ENCODE data around the gene NEGR1. TPM values are rescaled to one million over a fixed set of nuclear protein-coding genes. Genes with fewer than 3 reads are reported as not detected.
A peak's percentile ranks its signal among the peaks of the same experiment; 100 is the strongest.

Gene NEGR1
- total and polyA plus RNA-seq, 2 donors (not counting 3 experiments of a cell fraction or from before 2014, with no cell fraction given) = 6.8 to 21.8 TPM

GRCh38 chr1:72177711-72178110 lies 104.6 kb downstream of the NEGR1 start:
- H3K27me3 ChIP-seq (ENCODE audit: control insufficient read depth in 2 of 2, insufficient read depth in 2 of 2, low read length in 2 of 2) = no peaks in the 10 kb centered on the region
- DNase-seq (ENCODE audit: low read depth, low spot score) (no peak), FAIRE-seq (peak; percentile 21)
- H3K4me3 ChIP-seq (replicated peaks in 1 of 3; ENCODE audit: insufficient read depth in 1 of 3, low read depth in 1 of 3, low read length in 3 of 3) = no peak overlapping the region
- H3K36me3 ChIP-seq (ENCODE audit: control insufficient read depth in 2 of 2, extremely low read depth in 1 of 2, insufficient read depth in 2 of 2, low read length in 2 of 2) = no peaks in the 10 kb centered on the region
- intact Hi-C loops (cut with micrococcal nuclease) = no loop called here
- H3K4me2 ChIP-seq (ENCODE audit: insufficient read depth, low read length) = no peak overlapping the region
- H3K9me3 ChIP-seq (replicated peaks; ENCODE audit: control insufficient read depth, insufficient read depth, low read length) = no peaks in the 10 kb centered on the region
- no peak overlapping the region for H3K9ac ChIP-seq (replicated peaks; ENCODE audit: extremely low read depth, insufficient read depth, low read length)
- TF ChIP-seq FOS (IDR thresholded peaks at IDR 0.05; ENCODE audit: borderline replicate concordance, insufficient read depth, low read length) = peak; percentile 15
- no peak for TF ChIP-seq POLR2A (IDR thresholded peaks at IDR 0.05; ENCODE audit: low read depth, low read length)
- no peak overlapping the region for H3K27ac ChIP-seq (ENCODE audit: insufficient read depth, low read depth, low read length)
- no peaks in the 10 kb centered on the region for H4K20me1 ChIP-seq (replicated peaks; ENCODE audit: control insufficient read depth, extremely low read depth, insufficient read depth, low read length)
- H3K79me2 ChIP-seq (ENCODE audit: control insufficient read depth, insufficient read depth, low read length) = no peaks in the 10 kb centered on the region
- H3K9me1 ChIP-seq (replicated peaks; ENCODE audit: control insufficient read depth, extremely low read depth, insufficient read depth, low read length) = no peaks in the 10 kb centered on the region
- no peak overlapping the region for H2AFZ ChIP-seq (ENCODE audit: low read depth, low read length)
- H3K4me1 ChIP-seq (ENCODE audit: control insufficient read depth, extremely low read depth, insufficient read depth, low read length) = no peaks in the 10 kb centered on the region
- BruUV-seq (replicated peaks) = no TSS peak
- ChIA-PET POLR2A (no interaction called here), CTCF (interaction anchor here (0.8 to 2.2 kb wide), 2 partner anchors 9 kb away, joined by 3 to 7 read pairs; no protein-coding TSS in a partner anchor)
- dilution Hi-C loops (cut with MboI; ENCODE audit: extremely low pct_ligation_motif_present, low sequenced_read_pairs) = no loop called here

GRCh38 chr1:72170246-72170645 lies 112.1 kb downstream of the NEGR1 start:
- no peaks in the 10 kb centered on the region for H4K20me1 ChIP-seq (replicated peaks; ENCODE audit: control insufficient read depth, extremely low read depth, insufficient read depth, low read length)
- H3K9ac ChIP-seq (replicated peaks; ENCODE audit: extremely low read depth, insufficient read depth, low read length) = no peak overlapping the region
- H3K27me3 ChIP-seq (ENCODE audit: control insufficient read depth in 2 of 2, insufficient read depth in 2 of 2, low read length in 2 of 2) = no peaks in the 10 kb centered on the region
- intact Hi-C loops (cut with micrococcal nuclease) (loop anchor here (5.0 kb wide), 1 partner anchor 207 kb away; no protein-coding TSS in a partner anchor), dilution Hi-C loops (cut with MboI; ENCODE audit: extremely low pct_ligation_motif_present, low sequenced_read_pairs) (no loop called here)
- H3K9me3 ChIP-seq (replicated peaks; ENCODE audit: control insufficient read depth, insufficient read depth, low read length) = no peaks in the 10 kb centered on the region
- TF ChIP-seq EZH2 (IDR thresholded peaks at IDR 0.05; ENCODE audit: borderline replicate concordance, low read depth, low read length, severe bottlenecking) (no peak), GATA2 (IDR thresholded peaks at IDR 0.05; ENCODE audit: insufficient read depth, insufficient read length, low read depth, low read length) (no peak), POLR2AphosphoS5 (IDR thresholded peaks at IDR 0.05; ENCODE audit: insufficient read depth, low read depth, low read length) (no peak), JUN (IDR thresholded peaks at IDR 0.05; ENCODE audit: borderline replicate concordance, insufficient read depth, insufficient read length, low read depth) (no peak), FOS (IDR thresholded peaks at IDR 0.05; ENCODE audit: borderline replicate concordance, insufficient read depth, low read length) (no peak), MYC (IDR thresholded peaks at IDR 0.05; ENCODE audit: low read depth, low read length) (no peak), CTCF (IDR thresholded peaks at IDR 0.05; ENCODE audit: extremely low read depth in 1 of 2, insufficient read depth in 1 of 2, low read depth in 1 of 2, low read length in 2 of 2) (no peak)
- TF ChIP-seq, protein P1, sequence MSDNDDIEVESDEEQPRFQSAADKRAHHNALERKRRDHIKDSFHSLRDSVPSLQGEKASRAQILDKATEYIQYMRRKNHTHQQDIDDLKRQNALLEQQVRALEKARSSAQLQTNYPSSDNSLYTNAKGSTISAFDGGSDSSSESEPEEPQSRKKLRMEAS (IDR thresholded peaks at IDR 0.05; ENCODE audit: insufficient read depth, insufficient read length) = no peak
- no peaks in the 10 kb centered on the region for H3K9me1 ChIP-seq (replicated peaks; ENCODE audit: control insufficient read depth, extremely low read depth, insufficient read depth, low read length)
- H3K27ac ChIP-seq (ENCODE audit: insufficient read depth, low read depth, low read length) = no peak overlapping the region
- CTCF ChIA-PET = interaction anchor here (0.9 to 1.7 kb wide), 3 partner anchors 9 to 18 kb away, joined by 3 to 4 read pairs (median 4); no protein-coding TSS in a partner anchor
- peaks cover 31% of the 10 kb centered on the region for H3K4me1 ChIP-seq (ENCODE audit: control insufficient read depth, extremely low read depth, insufficient read depth, low read length)
- DNase-seq (ENCODE audit: low read depth, low spot score) = peak; percentile 53
- no peak overlapping the region for H3K4me2 ChIP-seq (ENCODE audit: insufficient read depth, low read length)
- BruUV-seq (replicated peaks) = no TSS peak
- no peak for FAIRE-seq
- no peak overlapping the region for H2AFZ ChIP-seq (ENCODE audit: low read depth, low read length)
- H3K4me3 ChIP-seq (replicated peaks in 1 of 3; ENCODE audit: insufficient read depth in 1 of 3, low read depth in 1 of 3, low read length in 3 of 3) = no peak overlapping the region
- H3K36me3 ChIP-seq (ENCODE audit: control insufficient read depth in 2 of 2, extremely low read depth in 1 of 2, insufficient read depth in 2 of 2, low read length in 2 of 2) = no peaks in the 10 kb centered on the region
- no peaks in the 10 kb centered on the region for H3K79me2 ChIP-seq (ENCODE audit: control insufficient read depth, insufficient read depth, low read length)
- POLR2A ChIA-PET = no interaction called here
